K562 (cell line): ENCODE measurements around the gene PTGR2. TPM values are rescaled to one million over a fixed set of nuclear protein-coding genes. Genes with fewer than 3 reads are reported as not detected.

Source experiments
- ARHGAP35 ChIP-seq: fragments of 450-650 bp; IDR thresholded peaks from 2 replicates; pipeline ENCODE4 v1.6.1; 2018; ENCODE audit not compliant: partially characterized antibody
- ATF1 ChIP-seq, 2 experiments: fragments of 450-650 bp in 1 of 2; IDR thresholded peaks; 2 replicates each; pipeline ENCODE4 v1.6.1; 2016; ENCODE audit warnings: missing compliant biosample characterization in 1 of 2, missing genetic modification characterization in 1 of 2
- EWSR1 ChIP-seq: fragments of 450-650 bp; IDR thresholded peaks from 2 replicates; pipeline ENCODE4 v1.6.1; 2018; ENCODE audit warnings: borderline replicate concordance, mild to moderate bottlenecking, low read depth, moderate library complexity; ENCODE audit not compliant: partially characterized antibody
- FOSL1 ChIP-seq: fragments of 200-800 bp; sonication (Bioruptor generic); conservative IDR thresholded peaks from 2 replicates; pipeline ENCODE4 v1.6.1; 2016; ENCODE audit warnings: missing genetic modification characterization, missing compliant biosample characterization
- GATAD2B ChIP-seq: fragments of 450-650 bp; IDR thresholded peaks from 2 replicates; pipeline ENCODE4 v1.6.1; 2017; ENCODE audit warnings: mild to moderate bottlenecking, borderline replicate concordance
- MXI1 ChIP-seq: IDR thresholded peaks from 2 replicates; pipeline ENCODE4 v1.6.1; 2011; ENCODE audit warnings: low read depth, mild to moderate bottlenecking, improper control_type of control experiment, low read length
- NR4A1 ChIP-seq, 2 experiments: fragments of 250-450 bp in 1 of 2; fragments of 450-650 bp in 1 of 2; sonication (Bioruptor Pico) in 1 of 2; IDR thresholded peaks; 2 replicates each; pipeline versions ENCODE4 v1.4.0 to v1.6.1; 2016 to 2020; ENCODE audit warnings: mild to moderate bottlenecking in 2 of 2, missing compliant biosample characterization in 1 of 2, missing genetic modification characterization in 1 of 2, moderate library complexity in 1 of 2
- RBM22 ChIP-seq: fragments of 200-400 bp; formaldehyde crosslinking; IDR thresholded peaks from 2 replicates; pipeline ENCODE4 v1.6.1; 2018; ENCODE audit warnings: low read length, low read depth; ENCODE audit not compliant: poor library complexity, severe bottlenecking
- RBM25 ChIP-seq: fragments of 200-400 bp; formaldehyde crosslinking; IDR thresholded peaks from 2 replicates; pipeline ENCODE4 v1.6.1; 2018; ENCODE audit warnings: low read length, low read depth, moderate library complexity; ENCODE audit not compliant: severe bottlenecking
- RCOR1 ChIP-seq, 2 experiments: IDR thresholded peaks; 2 replicates each; pipeline ENCODE4 v1.6.1; 2012; ENCODE audit warnings: low read depth in 2 of 2, low read length in 2 of 2, borderline replicate concordance in 1 of 2, improper control_type of control experiment in 1 of 2
- SMAD2 ChIP-seq: fragments of 150-350 bp; IDR thresholded peaks from 2 replicates; pipeline ENCODE4 v1.6.1; 2014; ENCODE audit warnings: low read depth, mild to moderate bottlenecking, low read length
- STAT5A ChIP-seq: IDR thresholded peaks from 2 replicates; pipeline ENCODE4 v1.6.1; 2012; ENCODE audit warnings: low read length, inconsistent platforms, borderline replicate concordance
- TAF15 ChIP-seq: fragments of 200-400 bp; formaldehyde crosslinking; IDR thresholded peaks from 2 replicates; pipeline ENCODE4 v1.6.1; 2017; ENCODE audit warnings: mild to moderate bottlenecking, low read depth, low read length, moderate library complexity
- TAF7 ChIP-seq: fragments of 450-650 bp; IDR thresholded peaks from 2 replicates; pipeline ENCODE4 v1.6.1; 2016; ENCODE audit warnings: missing genetic modification characterization, missing compliant biosample characterization
- ZKSCAN8 ChIP-seq: fragments of 200-800 bp; sonication (Bioruptor generic); IDR thresholded peaks from 2 replicates; pipeline ENCODE4 v1.6.1; 2016; ENCODE audit warnings: missing genetic modification characterization, missing compliant biosample characterization
- ZNF316 ChIP-seq: fragments of 450-650 bp; IDR thresholded peaks from 2 replicates; pipeline ENCODE4 v1.6.1; 2016
- ZNF57 ChIP-seq: fragments of 450-650 bp; formaldehyde crosslinking; IDR thresholded peaks from 2 replicates; pipeline ENCODE4 v1.4.0; 2020; ENCODE audit warnings: mild to moderate bottlenecking, moderate library complexity
- polyA plus RNA-seq, 8 experiments: library from polyadenylated mRNA; depleted of rRNA in 4 of 8; stranded (reverse) in 5 of 8; unstranded in 3 of 8; fragments of >200 nt; fragmentation: Nextera tagmentation in 2 of 8; fragmentation: Illumina TruSeq in 1 of 8; extraction: Ambion mirVana in 2 of 8; extraction: Trizol in 1 of 8; gene quantifications; 2 replicates each; pipeline versions ENCODE4 v1.2.1 to v1.2.3, GENCODE V29; 2011 to 2014; ENCODE audit warnings: inconsistent platforms in 1 of 8, missing spikeins in 1 of 8
- total RNA-seq, 7 experiments: library from RNA; depleted of rRNA in 6 of 7; stranded (reverse); fragments of >200 nt in 6 of 7; fragmentation: Illumina TruSeq in 2 of 7; extraction: Trizol in 2 of 7; gene quantifications; 2 replicates each; pipeline versions ENCODE4 v1.2.1 to v1.2.3, GENCODE V29; 2011 to 2021; ENCODE audit warnings: low replicate concordance in 1 of 7
- TF ChIP-seq, protein P1 (sequence below), 2 experiments: fragments of 450-650 bp in 1 of 2; sonication (generic) in 1 of 2; formaldehyde crosslinking in 1 of 2; IDR thresholded peaks; 2 replicates each; pipeline versions ENCODE4 v1.7.1 to v1.9.0; 2016 to 2022; ENCODE audit warnings: inconsistent platforms in 1 of 2, mild to moderate bottlenecking in 1 of 2, missing genetic modification reagents in 1 of 2

The PTGR2 gene
- total and polyA plus RNA-seq, 9 of the 15 experiments (the other 6 are each of a cell fraction or from before 2014, with no cell fraction given), result 7.4 to 23.0 (median 13.0) TPM

DNA sequence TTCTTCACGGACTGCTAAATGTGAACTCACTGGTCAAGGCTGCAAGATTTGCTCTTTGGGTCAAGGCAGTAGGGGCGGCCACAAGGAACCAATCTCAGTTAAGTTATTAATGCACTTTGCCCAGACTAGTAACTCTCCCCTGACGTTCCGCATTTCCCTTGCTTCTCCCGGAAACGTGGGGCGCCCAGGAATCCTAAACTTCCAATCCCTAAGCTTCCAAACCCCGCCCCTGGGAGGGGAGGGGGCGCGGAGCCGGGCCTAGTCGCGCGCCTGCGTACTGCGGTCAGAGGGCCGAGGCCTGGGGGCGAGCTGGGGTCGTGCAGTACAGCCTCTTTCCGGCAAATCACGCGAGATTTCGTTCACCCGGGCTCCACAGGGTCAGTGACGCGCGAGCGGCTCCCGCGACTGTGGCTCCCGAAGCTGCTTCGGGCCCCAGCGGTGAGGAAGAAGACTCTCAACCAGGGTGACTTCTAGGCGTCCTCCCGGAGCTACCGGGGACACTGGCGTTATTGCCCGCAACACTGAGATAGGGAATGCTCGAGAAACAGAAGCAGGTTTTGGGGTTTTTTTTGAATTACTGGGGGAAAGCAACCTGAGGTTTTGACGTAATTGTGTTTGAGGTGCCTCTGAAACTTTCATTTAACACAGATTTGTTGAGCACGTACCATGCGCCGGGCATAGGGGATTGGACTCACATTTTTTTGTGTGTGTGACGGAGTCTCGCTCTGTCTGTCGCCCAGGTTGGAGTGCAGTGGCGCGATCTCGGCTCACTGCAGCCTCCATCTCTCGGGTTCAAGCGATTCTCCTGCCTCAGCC is at the start of gene PTGR2 (continued):
- TF ChIP-seq, protein P1, sequence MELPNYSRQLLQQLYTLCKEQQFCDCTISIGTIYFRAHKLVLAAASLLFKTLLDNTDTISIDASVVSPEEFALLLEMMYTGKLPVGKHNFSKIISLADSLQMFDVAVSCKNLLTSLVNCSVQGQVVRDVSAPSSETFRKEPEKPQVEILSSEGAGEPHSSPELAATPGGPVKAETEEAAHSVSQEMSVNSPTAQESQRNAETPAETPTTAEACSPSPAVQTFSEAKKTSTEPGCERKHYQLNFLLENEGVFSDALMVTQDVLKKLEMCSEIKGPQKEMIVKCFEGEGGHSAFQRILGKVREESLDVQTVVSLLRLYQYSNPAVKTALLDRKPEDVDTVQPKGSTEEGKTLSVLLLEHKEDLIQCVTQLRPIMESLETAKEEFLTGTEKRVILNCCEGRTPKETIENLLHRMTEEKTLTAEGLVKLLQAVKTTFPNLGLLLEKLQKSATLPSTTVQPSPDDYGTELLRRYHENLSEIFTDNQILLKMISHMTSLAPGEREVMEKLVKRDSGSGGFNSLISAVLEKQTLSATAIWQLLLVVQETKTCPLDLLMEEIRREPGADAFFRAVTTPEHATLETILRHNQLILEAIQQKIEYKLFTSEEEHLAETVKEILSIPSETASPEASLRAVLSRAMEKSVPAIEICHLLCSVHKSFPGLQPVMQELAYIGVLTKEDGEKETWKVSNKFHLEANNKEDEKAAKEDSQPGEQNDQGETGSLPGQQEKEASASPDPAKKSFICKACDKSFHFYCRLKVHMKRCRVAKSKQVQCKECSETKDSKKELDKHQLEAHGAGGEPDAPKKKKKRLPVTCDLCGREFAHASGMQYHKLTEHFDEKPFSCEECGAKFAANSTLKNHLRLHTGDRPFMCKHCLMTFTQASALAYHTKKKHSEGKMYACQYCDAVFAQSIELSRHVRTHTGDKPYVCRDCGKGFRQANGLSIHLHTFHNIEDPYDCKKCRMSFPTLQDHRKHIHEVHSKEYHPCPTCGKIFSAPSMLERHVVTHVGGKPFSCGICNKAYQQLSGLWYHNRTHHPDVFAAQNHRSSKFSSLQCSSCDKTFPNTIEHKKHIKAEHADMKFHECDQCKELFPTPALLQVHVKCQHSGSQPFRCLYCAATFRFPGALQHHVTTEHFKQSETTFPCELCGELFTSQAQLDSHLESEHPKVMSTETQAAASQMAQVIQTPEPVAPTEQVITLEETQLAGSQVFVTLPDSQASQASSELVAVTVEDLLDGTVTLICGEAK (IDR thresholded peaks at IDR 0.05), result no peak
- TF ChIP-seq, protein P1 (CRISPR knock-in tag; IDR thresholded peaks at IDR 0.05), result no peak
- TF ChIP-seq MXI1 (0 out of 2 replicates have a peak, but pooled peaks have one; percentile 18), ZNF57 (CRISPR knock-in tag) (no peak), ZNF316 (no peak), GATAD2B (no peak; the same call in 1 of the 2 replicates), STAT5A (no peak), ARHGAP35 (peak; percentile 10), RBM25 (no peak), TAF7 (tag) (peak; percentile 79), ZKSCAN8 (CRISPR knock-in tag) (no peak), NR4A1 (CRISPR knock-in tag; IDR thresholded peaks at IDR 0.05) (no peak), NR4A1 (tag; IDR thresholded peaks at IDR 0.05) (0 out of 2 replicates have a peak, but pooled peaks have one; percentile 14), ATF1 (CRISPR knock-in tag; IDR thresholded peaks at IDR 0.05) (no peak), ATF1 (tag; IDR thresholded peaks at IDR 0.05) (peak; percentile 72), RCOR1 (IDR thresholded peaks at IDR 0.05; ENCODE audit: borderline replicate concordance in 1 of 2, low read depth in 2 of 2, low read length in 2 of 2) (0 out of 4 replicates have a peak, but pooled peaks of 1 of the 2 experiments have one; percentile 21), EWSR1 (no peak), SMAD2 (no peak), TAF15 (no peak), FOSL1 (tag) (0 out of 2 replicates have a peak, but pooled peaks have one; percentile 14), RBM22 (no peak)
